Stimulated activated naive CD8-positive, alpha-beta T cell treated with anti-CD3 and anti-CD28 coated beads, Interleukin-15, amount 100 ng/mL, for 72 hours (primary cell): Measurements from ENCODE around the gene GJA4.

Experiments
- ATAC-seq: fragments of 150-1000 bp; cut with Tn5 transposase; 2 replicates; pipeline ENCODE4 v1.10.0; 2021; ENCODE audit warnings: mild to moderate bottlenecking, moderate library complexity
- DNase-seq, 2 donors: peaks; one replicate each; pipeline ENCODE4 v3.0.0; 2021 to 2022
- H3K27ac Mint-ChIP-seq, 2 donors: one replicate each; pipeline ENCODE4 v1.8.0; 2022; ENCODE audit warnings: mild to moderate bottlenecking in 2 of 2, mixed read lengths in 2 of 2, moderate library complexity in 2 of 2
- H3K27me3 Mint-ChIP-seq: one replicate; pipeline ENCODE4 v1.8.0; 2022; ENCODE audit warnings: mixed read lengths
- H3K4me1 Mint-ChIP-seq: one replicate; pipeline ENCODE4 v1.8.0; 2022; ENCODE audit warnings: mild to moderate bottlenecking, mixed read lengths
- H3K4me3 Mint-ChIP-seq, 2 donors: one replicate each; pipeline ENCODE4 v1.8.0; 2022; ENCODE audit warnings: mild to moderate bottlenecking in 2 of 2, mixed read lengths in 2 of 2, moderate library complexity in 1 of 2
- H3K9me3 Mint-ChIP-seq, 2 donors: one replicate each; pipeline ENCODE4 v1.8.0; 2022; ENCODE audit warnings: mixed read lengths in 2 of 2

GJA4 gene

DNA sequence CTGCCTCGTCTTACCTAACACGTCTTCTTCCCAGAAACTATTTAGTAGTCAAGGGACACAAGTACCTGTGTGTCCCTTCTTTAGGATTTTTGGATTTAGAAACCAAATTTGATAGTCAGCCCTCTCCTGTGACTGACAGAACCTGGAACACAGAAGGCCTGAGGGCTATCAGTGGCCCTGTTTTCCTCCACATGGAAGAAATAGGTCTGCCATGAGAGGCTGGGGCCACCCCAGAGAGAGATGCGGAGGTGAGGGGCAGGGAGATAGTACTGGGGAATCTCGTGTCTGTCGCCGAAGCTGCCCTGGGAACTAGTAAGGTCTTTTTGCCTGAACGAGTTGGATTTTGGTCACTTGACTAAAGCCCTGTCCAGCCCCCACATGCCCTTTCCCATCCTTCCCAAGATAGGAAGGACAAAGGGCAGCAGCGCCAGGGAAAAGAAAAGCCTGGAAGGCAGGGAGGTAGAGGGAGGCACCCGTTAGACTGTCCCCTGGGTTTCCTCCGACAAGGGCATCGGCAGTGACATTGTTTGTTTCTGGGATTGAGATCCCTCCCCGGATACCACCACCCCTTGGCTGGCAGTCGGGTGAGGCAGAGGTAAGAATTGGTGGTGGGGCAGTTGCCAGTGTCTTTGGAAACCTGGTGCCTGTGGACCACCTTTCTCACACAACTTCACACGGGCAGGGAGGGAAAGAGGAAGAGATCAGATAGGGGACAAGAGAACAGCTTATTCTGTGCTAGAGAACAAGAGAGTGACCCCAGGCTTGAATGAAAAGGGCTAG, 46.9 kb downstream of the GJA4 start:
- Mint-ChIP-seq H3K4me1 (peaks cover 9% of the 10 kb centered on the region), H3K4me3 (no peak overlapping the region), H3K9me3 (no peaks in the 10 kb centered on the region), H3K27me3 (no peaks in the 10 kb centered on the region), H3K27ac (no peak overlapping the region)
- ATAC-seq (no peak), DNase-seq (no peak)

DNA sequence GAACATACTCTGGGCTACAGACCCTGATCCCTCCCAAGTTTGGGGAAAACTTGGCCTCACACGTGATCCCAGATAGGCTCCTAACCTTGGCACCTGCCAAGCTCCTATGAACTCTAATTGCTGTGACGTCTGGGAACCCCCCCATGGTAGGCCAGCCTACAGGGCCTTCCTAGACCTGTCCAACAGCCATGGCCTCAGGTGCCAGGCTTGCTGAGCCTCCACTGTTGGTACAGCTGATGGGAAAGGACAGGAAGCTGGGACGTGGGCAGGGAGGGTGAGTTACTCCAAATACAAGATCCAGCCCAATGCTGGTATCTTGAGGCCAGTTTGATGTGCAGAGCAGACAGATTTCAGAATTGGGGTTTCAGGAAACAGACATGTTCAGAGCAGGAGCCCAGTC, 47.6 kb downstream of the GJA4 start:
- DNase-seq (no peak), ATAC-seq (no peak)
- Mint-ChIP-seq H3K27me3 (no peaks in the 10 kb centered on the region), H3K9me3 (no peaks in the 10 kb centered on the region), H3K4me1 (peaks cover 9% of the 10 kb centered on the region), H3K4me3 (no peak overlapping the region), H3K27ac (peak overlapping the region in 1 of 2 donors; percentile 46)

DNA sequence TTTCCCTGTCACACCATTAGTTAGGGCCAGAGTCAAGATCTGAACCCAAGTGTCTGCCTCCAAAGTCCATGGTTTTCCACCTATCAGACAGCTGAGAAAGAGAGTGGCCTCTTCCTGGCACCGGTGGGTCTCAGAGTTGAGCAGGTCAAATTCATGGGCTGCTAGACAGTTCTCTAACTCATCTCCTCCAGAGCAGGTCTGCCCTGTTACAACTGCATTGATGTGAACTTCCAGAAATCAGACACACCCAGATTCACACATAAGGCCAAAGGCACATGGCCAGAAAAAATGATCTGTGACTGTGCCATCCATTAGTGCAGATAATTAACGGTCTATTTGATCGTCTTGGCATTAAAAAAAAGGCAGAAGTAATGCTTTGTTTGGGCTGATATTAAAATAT, 49.3 kb downstream of the GJA4 start:
- DNase-seq (no peak), ATAC-seq (no peak)
- no peak overlapping the region for H3K4me3 Mint-ChIP-seq
- H3K27me3 Mint-ChIP-seq = no peaks in the 10 kb centered on the region
- no peaks in the 10 kb centered on the region for H3K9me3 Mint-ChIP-seq
- H3K4me1 Mint-ChIP-seq = peaks cover 9% of the 10 kb centered on the region
- H3K27ac Mint-ChIP-seq = no peak overlapping the region

GRCh38 chr1:34842952-34843371, 50.2 kb downstream of the GJA4 start:
- H3K4me1 Mint-ChIP-seq = peaks cover 9% of the 10 kb centered on the region
- no peak for ATAC-seq
- H3K9me3 Mint-ChIP-seq = no peaks in the 10 kb centered on the region
- DNase-seq = no peak
- peak overlapping the region; percentile 25 to 65 for H3K27ac Mint-ChIP-seq
- no peaks in the 10 kb centered on the region for H3K27me3 Mint-ChIP-seq
- no peak overlapping the region for H3K4me3 Mint-ChIP-seq

DNA sequence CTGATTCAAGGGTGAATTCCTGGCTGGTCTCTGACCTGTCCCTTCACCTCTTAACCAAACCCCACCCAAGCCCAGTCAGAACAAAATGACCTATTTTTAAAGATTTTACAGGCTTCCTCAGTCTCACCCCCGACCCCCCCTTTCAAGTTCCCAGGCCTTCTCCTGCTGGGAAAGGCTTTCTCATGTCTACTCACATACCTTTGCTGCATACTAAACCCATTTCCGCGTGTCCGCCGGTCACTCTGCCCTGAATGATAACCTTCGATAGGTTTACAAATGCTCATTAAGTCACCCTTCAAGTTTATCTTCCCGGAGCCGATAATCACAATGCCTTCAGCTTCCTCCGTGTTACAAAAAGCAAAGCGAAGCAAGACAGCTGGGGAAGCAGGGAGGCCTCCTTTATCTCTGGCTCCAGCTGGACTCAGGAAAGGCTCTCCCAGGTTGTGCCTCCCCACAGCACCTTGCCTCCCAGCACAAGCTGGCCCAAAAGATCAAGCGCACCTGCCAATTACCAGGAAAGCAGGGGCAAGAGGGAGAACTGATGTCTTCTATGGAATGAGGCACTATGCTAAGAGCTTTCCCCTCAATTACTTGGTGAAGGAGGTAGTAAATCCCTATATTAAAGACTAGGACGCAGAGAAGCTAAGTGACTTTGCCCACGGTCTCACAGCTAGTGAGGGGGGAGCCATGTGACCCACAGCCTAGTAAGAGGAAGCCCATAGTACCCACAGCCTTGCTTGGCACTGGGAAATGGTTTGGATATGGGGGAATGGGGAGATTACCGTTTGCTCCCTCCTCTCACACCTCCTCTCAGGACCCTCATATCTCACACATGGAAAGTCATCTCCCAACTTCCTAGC, 50.8 kb downstream of the GJA4 start:
- Mint-ChIP-seq H3K27me3 (no peaks in the 10 kb centered on the region), H3K4me1 (peaks cover 14% of the 10 kb centered on the region), H3K27ac (peak overlapping the region; percentile 65 to 77), H3K4me3 (no peak overlapping the region), H3K9me3 (no peaks in the 10 kb centered on the region)
- no peak for ATAC-seq
- DNase-seq = no peak

DNA sequence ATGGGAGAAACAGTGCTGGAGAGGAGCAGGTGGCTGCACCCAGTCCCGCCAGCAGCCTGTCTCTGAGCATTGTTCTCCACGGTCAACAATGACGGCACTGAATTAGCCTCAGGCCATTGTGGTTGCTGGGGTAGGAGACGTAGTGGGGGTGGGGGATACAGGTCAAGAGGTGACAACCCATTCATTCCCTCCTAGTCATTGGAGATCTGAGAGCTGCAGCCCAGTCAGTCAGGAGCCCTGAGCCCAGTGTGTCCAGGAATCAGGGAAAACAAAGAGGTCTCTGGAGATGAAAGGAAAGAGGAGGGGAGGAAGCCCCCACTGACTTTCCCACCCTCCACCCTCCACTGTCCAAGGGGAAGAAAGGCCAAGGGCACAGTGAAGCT, 51.4 kb downstream of the GJA4 start:
- no peak overlapping the region for H3K4me3 Mint-ChIP-seq
- H3K4me1 Mint-ChIP-seq = peaks cover 18% of the 10 kb centered on the region
- ATAC-seq = no peak
- DNase-seq = no peak
- H3K9me3 Mint-ChIP-seq = no peaks in the 10 kb centered on the region
- H3K27ac Mint-ChIP-seq = peak overlapping the region in 1 of 2 donors; percentile 77
- H3K27me3 Mint-ChIP-seq = no peaks in the 10 kb centered on the region
